GM23338 (cell line): ENCODE data around the gene ITGB5. TPM values are rescaled to one million over a fixed set of nuclear protein-coding genes. Genes with fewer than 3 reads are reported as not detected.

Source experiments
- ATAC-seq: fragments of 200-7000 bp; cut with Tn5 transposase; 3 replicates; pipeline ENCODE4 v1.9.1; 2020
- DNase-seq: peaks from one replicate; pipeline ENCODE4 v3.0.0-alpha.2; 2015; ENCODE audit warnings: low spot score
- H2AFZ ChIP-seq: fragments of 200-600 bp; sonication (generic); 2 replicates; pipeline ENCODE4 v1.8.0; 2016; ENCODE audit warnings: antibody characterized with exemption, mild to moderate bottlenecking, moderate library complexity
- H3F3A ChIP-seq: fragments of 200-600 bp; sonication (generic); replicated peaks from 2 replicates; pipeline ENCODE4 v1.8.0; 2017; ENCODE audit warnings: antibody characterized with exemption, mixed run types, low read depth
- H3K27ac ChIP-seq: fragments of 200-600 bp; sonication (generic); 2 replicates; pipeline ENCODE4 v1.6.1; 2016; ENCODE audit warnings: low read depth
- H3K27me3 ChIP-seq: fragments of 200-600 bp; sonication (generic); 2 replicates; pipeline ENCODE4 v1.8.0; 2016; ENCODE audit warnings: mild to moderate bottlenecking, mixed run types, moderate library complexity; ENCODE audit not compliant: insufficient read depth
- H3K36me3 ChIP-seq: fragments of 200-600 bp; sonication (generic); 2 replicates; pipeline ENCODE4 v1.8.0; 2016; ENCODE audit warnings: mild to moderate bottlenecking; ENCODE audit not compliant: insufficient read depth
- H3K4me1 ChIP-seq: fragments of 200-600 bp; sonication (generic); 2 replicates; pipeline ENCODE4 v1.8.0; 2016; ENCODE audit warnings: mild to moderate bottlenecking, moderate library complexity; ENCODE audit not compliant: insufficient read depth
- H3K4me2 ChIP-seq: fragments of 200-600 bp; sonication (generic); 2 replicates; pipeline ENCODE4 v1.7.1; 2017; ENCODE audit warnings: mixed run types
- H3K4me3 ChIP-seq: fragments of 200-600 bp; sonication (generic); 2 replicates; pipeline ENCODE4 v1.6.1; 2016; ENCODE audit warnings: mixed run types
- H3K79me2 ChIP-seq: fragments of 200-600 bp; sonication (generic); replicated peaks from 2 replicates; pipeline ENCODE4 v1.8.0; 2017; ENCODE audit warnings: mild to moderate bottlenecking; ENCODE audit not compliant: insufficient read depth
- H3K9me2 ChIP-seq: fragments of 200-600 bp; sonication (generic); 2 replicates; pipeline ENCODE4 v1.8.0; 2017; ENCODE audit not compliant: insufficient read depth
- H4K20me1 ChIP-seq: fragments of 200-600 bp; sonication (generic); replicated peaks from 2 replicates; pipeline ENCODE4 v1.8.0; 2017; ENCODE audit warnings: mild to moderate bottlenecking; ENCODE audit not compliant: insufficient read depth
- H3K27ac Mint-ChIP-seq: 2 replicates; pipeline ENCODE4 v1.8.0; 2020; ENCODE audit warnings: inconsistent platforms, mild to moderate bottlenecking, moderate library complexity, mixed read lengths
- H3K27me3 Mint-ChIP-seq: 3 replicates; pipeline ENCODE4 v1.8.0; 2022; ENCODE audit warnings: low read depth, mild to moderate bottlenecking, moderate library complexity, mixed read lengths, inconsistent platforms; ENCODE audit not compliant: insufficient read depth, poor library complexity
- H3K36me3 Mint-ChIP-seq: 3 replicates; pipeline ENCODE4 v1.8.0; 2021; ENCODE audit warnings: low read depth, mild to moderate bottlenecking, inconsistent platforms, moderate library complexity, mixed read lengths
- H3K4me1 Mint-ChIP-seq: 3 replicates; pipeline ENCODE4 v1.8.0; 2020; ENCODE audit warnings: mild to moderate bottlenecking, inconsistent platforms, mixed read lengths
- H3K4me3 Mint-ChIP-seq: 3 replicates; pipeline ENCODE4 v1.8.0; 2021; ENCODE audit warnings: moderate library complexity, mild to moderate bottlenecking, inconsistent platforms, mixed read lengths
- H3K9me3 Mint-ChIP-seq: 3 replicates; pipeline ENCODE4 v1.8.0; 2020; ENCODE audit warnings: moderate library complexity, mild to moderate bottlenecking, inconsistent platforms, mixed read lengths
- CREB1 ChIP-seq: fragments of 250-450 bp; sonication (Bioruptor Pico); IDR thresholded peaks from 2 replicates; pipeline ENCODE4 v1.5.0; 2020; ENCODE audit warnings: low read depth, mild to moderate bottlenecking, moderate library complexity
- CTCF ChIP-seq, 2 experiments: fragments of 200-600 bp in 1 of 2; sonication (generic) in 1 of 2; conservative IDR thresholded peaks; 2 replicates each; pipeline versions ENCODE4 v1.5.1 to v1.6.1; 2016 to 2017; ENCODE audit warnings: antibody characterized with exemption in 2 of 2, low read depth in 2 of 2, mild to moderate bottlenecking in 2 of 2, moderate library complexity in 1 of 2
- ETS1 ChIP-seq: IDR thresholded peaks from 2 replicates; pipeline ENCODE4 v1.6.1; 2016; ENCODE audit warnings: antibody characterized with exemption
- EZH2 ChIP-seq: fragments of 200-600 bp; sonication (generic); IDR thresholded peaks from one replicate; pipeline ENCODE4 v1.8.0; 2017; ENCODE audit warnings: antibody characterized with exemption, mild to moderate bottlenecking, low read depth; ENCODE audit not compliant: unreplicated experiment
- EZH2phosphoT487 ChIP-seq: fragments of 200-600 bp; sonication (generic); IDR thresholded peaks from one replicate; pipeline ENCODE4 v1.8.1; 2018; ENCODE audit warnings: antibody characterized with exemption; ENCODE audit not compliant: unreplicated experiment
- JUNB ChIP-seq: IDR thresholded peaks from one replicate; pipeline ENCODE4 v1.6.1; 2016; ENCODE audit warnings: antibody characterized with exemption; ENCODE audit not compliant: unreplicated experiment
- NANOG ChIP-seq: IDR thresholded peaks from 2 replicates; pipeline ENCODE4 v1.6.1; 2016; ENCODE audit warnings: antibody characterized with exemption, borderline replicate concordance
- POLR2AphosphoS5 ChIP-seq: IDR thresholded peaks from 2 replicates; pipeline ENCODE4 v1.6.1; 2016; ENCODE audit warnings: antibody characterized with exemption, low read depth
- STAT1 ChIP-seq: IDR thresholded peaks from one replicate; pipeline ENCODE4 v1.6.1; 2016; ENCODE audit warnings: antibody characterized with exemption; ENCODE audit not compliant: unreplicated experiment
- ZNF114 ChIP-seq: fragments of 250-450 bp; sonication (Bioruptor Pico); IDR thresholded peaks from 2 replicates; pipeline ENCODE4 v1.5.0; 2020; ENCODE audit warnings: mild to moderate bottlenecking, moderate library complexity
- ZNF331 ChIP-seq: fragments of 250-450 bp; sonication (Bioruptor Pico); IDR thresholded peaks from 2 replicates; pipeline ENCODE4 v1.5.0; 2020; ENCODE audit warnings: low read depth, mild to moderate bottlenecking, moderate library complexity
- polyA plus RNA-seq: library from polyadenylated mRNA; unstranded; fragments of >200 nt; fragmentation: Nextera tagmentation; extraction: Ambion mirVana; gene quantifications from 2 replicates; pipeline ENCODE4 v1.2.1, GENCODE V29; 2016
- total RNA-seq: library from RNA; depleted of rRNA; stranded (reverse); fragments of >200 nt; shearing (Covaris generic); gene quantifications from 2 replicates; pipeline ENCODE4 v1.2.3, GENCODE V29; 2014
- TF ChIP-seq, protein P1 (sequence below): fragments of 250-450 bp; sonication (Bioruptor Pico); IDR thresholded peaks from 2 replicates; pipeline ENCODE4 v1.5.0; 2020; ENCODE audit warnings: mild to moderate bottlenecking, moderate library complexity
- TF ChIP-seq, protein P2 (sequence below): IDR thresholded peaks from one replicate; pipeline ENCODE4 v1.6.1; 2018; ENCODE audit warnings: antibody characterized with exemption; ENCODE audit not compliant: unreplicated experiment

ITGB5 gene
- total and polyA plus RNA-seq, 2 experiments from 2014 or later, result 68.2 to 269 TPM

GRCh38 chr3:124907957-124908356 is 20.8 kb upstream of the ITGB5 start (continued):
- TF ChIP-seq, protein P1, sequence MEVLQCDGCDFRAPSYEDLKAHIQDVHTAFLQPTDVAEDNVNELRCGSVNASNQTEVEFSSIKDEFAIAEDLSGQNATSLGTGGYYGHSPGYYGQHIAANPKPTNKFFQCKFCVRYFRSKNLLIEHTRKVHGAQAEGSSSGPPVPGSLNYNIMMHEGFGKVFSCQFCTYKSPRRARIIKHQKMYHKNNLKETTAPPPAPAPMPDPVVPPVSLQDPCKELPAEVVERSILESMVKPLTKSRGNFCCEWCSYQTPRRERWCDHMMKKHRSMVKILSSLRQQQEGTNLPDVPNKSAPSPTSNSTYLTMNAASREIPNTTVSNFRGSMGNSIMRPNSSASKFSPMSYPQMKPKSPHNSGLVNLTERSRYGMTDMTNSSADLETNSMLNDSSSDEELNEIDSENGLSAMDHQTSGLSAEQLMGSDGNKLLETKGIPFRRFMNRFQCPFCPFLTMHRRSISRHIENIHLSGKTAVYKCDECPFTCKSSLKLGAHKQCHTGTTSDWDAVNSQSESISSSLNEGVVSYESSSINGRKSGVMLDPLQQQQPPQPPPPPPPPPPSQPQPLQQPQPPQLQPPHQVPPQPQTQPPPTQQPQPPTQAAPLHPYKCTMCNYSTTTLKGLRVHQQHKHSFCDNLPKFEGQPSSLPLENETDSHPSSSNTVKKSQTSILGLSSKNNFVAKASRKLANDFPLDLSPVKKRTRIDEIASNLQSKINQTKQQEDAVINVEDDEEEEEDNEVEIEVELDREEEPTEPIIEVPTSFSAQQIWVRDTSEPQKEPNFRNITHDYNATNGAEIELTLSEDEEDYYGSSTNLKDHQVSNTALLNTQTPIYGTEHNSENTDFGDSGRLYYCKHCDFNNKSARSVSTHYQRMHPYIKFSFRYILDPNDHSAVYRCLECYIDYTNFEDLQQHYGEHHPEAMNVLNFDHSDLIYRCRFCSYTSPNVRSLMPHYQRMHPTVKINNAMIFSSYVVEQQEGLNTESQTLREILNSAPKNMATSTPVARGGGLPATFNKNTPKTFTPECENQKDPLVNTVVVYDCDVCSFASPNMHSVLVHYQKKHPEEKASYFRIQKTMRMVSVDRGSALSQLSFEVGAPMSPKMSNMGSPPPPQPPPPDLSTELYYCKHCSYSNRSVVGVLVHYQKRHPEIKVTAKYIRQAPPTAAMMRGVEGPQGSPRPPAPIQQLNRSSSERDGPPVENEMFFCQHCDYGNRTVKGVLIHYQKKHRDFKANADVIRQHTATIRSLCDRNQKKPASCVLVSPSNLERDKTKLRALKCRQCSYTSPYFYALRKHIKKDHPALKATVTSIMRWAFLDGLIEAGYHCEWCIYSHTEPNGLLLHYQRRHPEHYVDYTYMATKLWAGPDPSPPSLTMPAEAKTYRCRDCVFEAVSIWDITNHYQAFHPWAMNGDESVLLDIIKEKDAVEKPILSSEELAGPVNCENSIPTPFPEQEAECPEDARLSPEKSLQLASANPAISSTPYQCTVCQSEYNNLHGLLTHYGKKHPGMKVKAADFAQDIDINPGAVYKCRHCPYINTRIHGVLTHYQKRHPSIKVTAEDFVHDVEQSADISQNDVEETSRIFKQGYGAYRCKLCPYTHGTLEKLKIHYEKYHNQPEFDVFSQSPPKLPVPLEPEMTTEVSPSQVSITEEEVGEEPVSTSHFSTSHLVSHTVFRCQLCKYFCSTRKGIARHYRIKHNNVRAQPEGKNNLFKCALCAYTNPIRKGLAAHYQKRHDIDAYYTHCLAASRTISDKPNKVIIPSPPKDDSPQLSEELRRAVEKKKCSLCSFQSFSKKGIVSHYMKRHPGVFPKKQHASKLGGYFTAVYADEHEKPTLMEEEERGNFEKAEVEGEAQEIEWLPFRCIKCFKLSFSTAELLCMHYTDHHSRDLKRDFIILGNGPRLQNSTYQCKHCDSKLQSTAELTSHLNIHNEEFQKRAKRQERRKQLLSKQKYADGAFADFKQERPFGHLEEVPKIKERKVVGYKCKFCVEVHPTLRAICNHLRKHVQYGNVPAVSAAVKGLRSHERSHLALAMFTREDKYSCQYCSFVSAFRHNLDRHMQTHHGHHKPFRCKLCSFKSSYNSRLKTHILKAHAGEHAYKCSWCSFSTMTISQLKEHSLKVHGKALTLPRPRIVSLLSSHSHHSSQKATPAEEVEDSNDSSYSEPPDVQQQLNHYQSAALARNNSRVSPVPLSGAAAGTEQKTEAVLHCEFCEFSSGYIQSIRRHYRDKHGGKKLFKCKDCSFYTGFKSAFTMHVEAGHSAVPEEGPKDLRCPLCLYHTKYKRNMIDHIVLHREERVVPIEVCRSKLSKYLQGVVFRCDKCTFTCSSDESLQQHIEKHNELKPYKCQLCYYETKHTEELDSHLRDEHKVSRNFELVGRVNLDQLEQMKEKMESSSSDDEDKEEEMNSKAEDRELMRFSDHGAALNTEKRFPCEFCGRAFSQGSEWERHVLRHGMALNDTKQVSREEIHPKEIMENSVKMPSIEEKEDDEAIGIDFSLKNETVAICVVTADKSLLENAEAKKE (CRISPR knock-in tag), result no peak
- no peak for TF ChIP-seq POLR2AphosphoS5
- TF ChIP-seq NANOG, result no peak
- TF ChIP-seq EZH2phosphoT487, result no peak

- H3K27me3 ChIP-seq, result no peaks in the 10 kb centered on the region
- no peak overlapping the region for H2AFZ ChIP-seq
- TF ChIP-seq EZH2phosphoT487 (no peak), NANOG (no peak), CTCF (conservative IDR thresholded peaks at IDR 0.05; ENCODE audit: low read depth in 2 of 2) (no peak), ZNF331 (CRISPR knock-in tag) (no peak), ETS1 (no peak), EZH2 (no peak), ZNF114 (CRISPR knock-in tag) (no peak), JUNB (no peak), CREB1 (CRISPR knock-in tag) (no peak), STAT1 (no peak), POLR2AphosphoS5 (no peak)
- TF ChIP-seq, protein P2, sequence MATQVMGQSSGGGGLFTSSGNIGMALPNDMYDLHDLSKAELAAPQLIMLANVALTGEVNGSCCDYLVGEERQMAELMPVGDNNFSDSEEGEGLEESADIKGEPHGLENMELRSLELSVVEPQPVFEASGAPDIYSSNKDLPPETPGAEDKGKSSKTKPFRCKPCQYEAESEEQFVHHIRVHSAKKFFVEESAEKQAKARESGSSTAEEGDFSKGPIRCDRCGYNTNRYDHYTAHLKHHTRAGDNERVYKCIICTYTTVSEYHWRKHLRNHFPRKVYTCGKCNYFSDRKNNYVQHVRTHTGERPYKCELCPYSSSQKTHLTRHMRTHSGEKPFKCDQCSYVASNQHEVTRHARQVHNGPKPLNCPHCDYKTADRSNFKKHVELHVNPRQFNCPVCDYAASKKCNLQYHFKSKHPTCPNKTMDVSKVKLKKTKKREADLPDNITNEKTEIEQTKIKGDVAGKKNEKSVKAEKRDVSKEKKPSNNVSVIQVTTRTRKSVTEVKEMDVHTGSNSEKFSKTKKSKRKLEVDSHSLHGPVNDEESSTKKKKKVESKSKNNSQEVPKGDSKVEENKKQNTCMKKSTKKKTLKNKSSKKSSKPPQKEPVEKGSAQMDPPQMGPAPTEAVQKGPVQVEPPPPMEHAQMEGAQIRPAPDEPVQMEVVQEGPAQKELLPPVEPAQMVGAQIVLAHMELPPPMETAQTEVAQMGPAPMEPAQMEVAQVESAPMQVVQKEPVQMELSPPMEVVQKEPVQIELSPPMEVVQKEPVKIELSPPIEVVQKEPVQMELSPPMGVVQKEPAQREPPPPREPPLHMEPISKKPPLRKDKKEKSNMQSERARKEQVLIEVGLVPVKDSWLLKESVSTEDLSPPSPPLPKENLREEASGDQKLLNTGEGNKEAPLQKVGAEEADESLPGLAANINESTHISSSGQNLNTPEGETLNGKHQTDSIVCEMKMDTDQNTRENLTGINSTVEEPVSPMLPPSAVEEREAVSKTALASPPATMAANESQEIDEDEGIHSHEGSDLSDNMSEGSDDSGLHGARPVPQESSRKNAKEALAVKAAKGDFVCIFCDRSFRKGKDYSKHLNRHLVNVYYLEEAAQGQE, result no peak
Measured at GRCh38 chr3:124904835-124905492, 17.8 kb upstream of the ITGB5 start.

More at GRCh38 chr3:124904835-124905492, 17.8 kb upstream of the ITGB5 start:
- H3K9me2 ChIP-seq, result no peaks in the 10 kb centered on the region
- ATAC-seq (no peak), DNase-seq (no peak)
- Mint-ChIP-seq H3K36me3 (no peaks in the 10 kb centered on the region), H3K27me3 (no peaks in the 10 kb centered on the region), H3K9me3 (no peaks in the 10 kb centered on the region), H3K4me1 (peaks cover 14% of the 10 kb centered on the region), H3K4me3 (no peak overlapping the region), H3K27ac (no peak overlapping the region)
- no peaks in the 10 kb centered on the region for H4K20me1 ChIP-seq
- no peaks in the 10 kb centered on the region for H3K36me3 ChIP-seq
- H3K4me2 ChIP-seq, result no peak overlapping the region
- no peak overlapping the region for H3K27ac ChIP-seq
- peaks cover 8% of the 10 kb centered on the region for H3K4me1 ChIP-seq
- no peaks in the 10 kb centered on the region for H3K79me2 ChIP-seq
- no peaks in the 10 kb centered on the region for H3F3A ChIP-seq
- no peak overlapping the region for H3K4me3 ChIP-seq
